Stimulated activated CD8-positive, alpha-beta memory T cell treated with anti-CD3 and anti-CD28 coated beads, Interleukin-7, amount 100 ng/mL, for 4 hours (primary cell): ENCODE results near the gene BARX1.
"Not testable (repeated sequence)": the region's sequence is repeated elsewhere in the genome, so short reads cannot be mapped to it uniquely, and the experiment has no call there.

Experiments used
- DNase-seq, 2 donors: peaks; one replicate each; pipeline ENCODE4 v3.0.0-alpha.2; 2020; ENCODE audit warnings: low read depth in 2 of 2

The BARX1 gene

DNA sequence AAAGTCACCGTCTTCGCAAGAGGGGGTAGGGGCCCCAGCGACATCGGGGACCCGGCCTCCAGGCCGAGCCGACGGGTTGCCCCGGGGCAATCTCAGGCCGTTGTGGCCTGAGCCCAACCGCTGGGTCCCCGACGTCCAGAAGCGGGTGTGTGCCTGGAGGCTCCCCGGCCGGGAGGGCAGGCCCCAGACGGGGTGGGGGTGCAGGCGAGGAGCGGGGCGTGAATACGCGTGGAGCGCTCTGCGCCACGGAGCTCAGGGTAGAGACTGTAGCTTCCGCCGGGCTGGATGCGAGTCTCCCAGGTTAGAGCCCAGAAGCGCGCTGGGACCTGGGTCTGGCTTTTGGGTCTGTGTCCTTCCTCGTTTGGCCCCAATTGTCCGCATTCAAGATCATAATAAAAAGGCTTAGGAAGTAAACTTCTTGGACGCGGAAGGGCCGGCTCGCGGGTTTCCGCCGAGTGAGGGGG is 3.5 kb downstream of the BARX1 start:
- no peak for DNase-seq

DNA sequence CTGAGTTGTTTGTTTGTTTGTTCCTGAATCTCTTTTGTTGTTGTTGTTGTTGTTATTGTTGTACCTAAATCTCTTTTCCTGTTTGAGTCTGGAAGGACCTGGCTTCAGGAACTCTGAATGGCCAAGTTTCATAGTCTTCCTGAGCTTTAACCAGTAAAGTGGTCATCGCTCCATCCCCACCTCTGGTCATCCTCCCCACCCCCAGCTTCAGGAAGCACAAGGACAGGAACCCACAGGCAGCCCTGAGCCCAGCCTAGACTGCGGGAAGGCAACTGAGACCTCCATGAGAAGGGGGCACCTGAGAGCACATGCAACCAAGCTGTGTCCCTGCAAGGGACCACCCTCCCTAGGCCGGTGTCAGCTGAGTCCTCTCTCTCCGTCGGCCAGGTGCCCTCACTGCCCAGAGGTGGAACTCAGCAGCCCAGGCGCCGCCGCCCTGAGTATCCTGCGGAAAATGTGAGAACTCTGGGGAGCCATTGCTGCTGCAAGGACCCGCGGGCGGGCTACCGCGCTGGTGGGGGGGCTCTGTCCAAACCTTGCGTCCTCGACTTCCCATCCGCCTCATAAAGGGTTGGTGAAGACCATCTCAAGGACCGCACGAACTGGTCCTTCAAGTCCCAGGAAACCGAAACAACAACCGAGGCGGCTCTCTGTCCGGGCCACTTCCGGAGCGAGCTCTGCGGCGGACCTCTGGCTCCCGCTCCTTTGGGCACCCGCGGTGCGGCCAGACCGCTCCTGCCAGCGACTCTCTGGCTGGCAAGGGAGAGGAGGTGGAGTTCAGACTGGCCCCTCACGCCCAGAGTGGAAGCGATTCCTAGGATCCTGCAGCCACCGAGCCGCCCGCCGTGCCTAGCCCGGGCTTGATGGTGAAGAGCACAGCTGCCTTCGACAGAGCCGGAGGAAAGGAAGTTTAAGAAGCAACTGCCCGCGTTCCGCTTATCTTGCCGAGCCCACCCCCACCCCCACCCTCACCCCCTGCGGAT is 4.2 kb downstream of the BARX1 start:
- DNase-seq = no peak

DNA sequence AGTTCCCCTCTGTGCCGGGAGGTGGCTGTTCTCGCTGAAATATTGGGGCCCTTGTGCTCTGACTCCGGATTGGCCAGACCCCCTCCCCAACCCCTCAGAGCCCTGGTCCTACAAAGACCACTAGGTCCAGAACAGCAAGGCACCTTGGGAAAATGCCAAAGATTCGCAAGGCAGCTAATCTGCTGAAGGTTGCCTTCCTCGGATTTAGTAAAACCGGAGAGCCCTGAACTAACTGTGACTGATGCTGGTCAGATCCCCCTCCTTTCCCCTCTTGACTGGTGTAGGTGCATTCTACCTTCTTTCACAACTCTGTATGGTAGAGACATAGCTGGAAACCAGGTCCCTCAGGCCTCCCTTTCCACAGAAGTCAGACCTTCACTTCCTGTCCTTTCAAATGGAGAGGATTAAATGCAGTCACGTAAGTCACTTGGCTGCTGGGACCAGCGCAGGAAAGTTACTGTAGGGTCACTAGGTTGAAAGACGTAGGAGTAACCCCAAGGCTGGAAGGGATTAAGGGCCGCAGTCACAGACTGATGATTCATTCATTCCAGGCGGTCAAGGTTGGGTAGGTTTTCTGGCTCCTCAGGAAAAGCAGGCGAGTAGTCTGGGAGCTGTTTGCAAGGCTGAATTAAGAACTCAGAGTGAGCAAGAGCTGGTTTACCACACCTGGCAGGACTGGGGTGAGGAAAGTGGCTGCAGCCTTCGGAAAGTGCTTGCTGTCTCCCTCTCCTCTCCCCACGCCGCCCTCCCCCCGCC is 5.3 kb downstream of the BARX1 start:
- no peak for DNase-seq

DNA sequence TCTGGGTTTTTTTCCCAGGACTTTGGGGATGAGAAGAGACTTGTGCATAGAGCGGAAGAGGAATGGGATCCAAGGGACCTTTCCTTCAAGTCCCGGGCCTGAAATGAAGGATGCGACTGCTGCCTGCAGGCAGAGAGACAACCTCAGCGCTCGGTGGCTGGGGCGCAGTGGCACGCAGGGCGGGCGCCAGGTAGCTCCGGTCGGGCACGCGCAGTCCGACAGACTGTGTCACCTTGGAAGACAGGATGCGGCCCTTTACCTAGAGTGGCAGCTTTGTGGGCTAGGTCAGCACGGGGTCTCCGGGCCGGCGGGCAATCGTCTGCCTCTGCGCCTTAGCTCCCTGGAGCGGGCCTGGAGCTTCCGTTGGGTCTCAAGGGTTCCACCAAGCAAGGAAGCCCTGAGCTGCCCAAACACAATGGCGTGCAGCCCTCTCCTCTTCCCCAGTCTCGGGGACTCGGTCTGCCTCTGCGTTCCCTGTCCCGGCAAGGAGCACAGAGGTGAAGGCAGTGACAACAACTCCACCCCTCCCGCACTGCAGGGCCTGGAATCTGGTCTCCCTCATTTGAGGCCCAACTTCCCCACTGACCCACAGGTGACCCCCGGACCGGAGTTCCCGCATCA is 6.0 kb downstream of the BARX1 start:
- DNase-seq = no peak

DNA sequence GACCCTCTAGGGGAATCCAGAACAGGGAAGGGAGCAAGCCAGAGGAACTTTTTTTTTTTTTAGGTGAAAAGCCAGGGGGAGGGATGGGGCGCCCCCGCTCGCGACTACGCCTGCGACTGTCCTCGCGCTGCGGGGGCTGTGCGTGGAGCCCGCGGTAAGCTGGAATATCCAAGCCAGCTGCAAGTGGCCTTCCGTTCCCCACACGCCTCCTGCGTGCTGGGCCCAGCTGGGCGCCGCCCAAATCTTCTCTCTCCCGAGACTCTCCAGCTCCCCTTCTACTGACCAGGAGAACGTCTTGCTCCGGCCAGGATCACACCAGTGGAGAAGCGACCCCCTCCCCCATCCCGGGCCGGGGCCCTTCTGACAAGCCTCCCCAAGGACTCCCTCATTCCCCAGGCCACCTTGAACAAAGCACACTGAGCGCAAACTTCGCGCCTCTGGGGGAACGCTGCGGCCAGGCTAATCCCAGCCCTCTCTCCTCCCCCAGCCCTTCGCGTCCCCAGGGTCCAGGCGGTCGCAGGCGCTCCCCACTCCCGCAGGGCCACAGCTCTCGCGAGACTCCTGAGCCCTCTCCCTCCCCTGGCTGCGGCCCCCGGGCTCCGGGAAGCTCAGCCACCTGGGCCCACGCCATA is 6.6 kb downstream of the BARX1 start:
- no peak for DNase-seq

DNA sequence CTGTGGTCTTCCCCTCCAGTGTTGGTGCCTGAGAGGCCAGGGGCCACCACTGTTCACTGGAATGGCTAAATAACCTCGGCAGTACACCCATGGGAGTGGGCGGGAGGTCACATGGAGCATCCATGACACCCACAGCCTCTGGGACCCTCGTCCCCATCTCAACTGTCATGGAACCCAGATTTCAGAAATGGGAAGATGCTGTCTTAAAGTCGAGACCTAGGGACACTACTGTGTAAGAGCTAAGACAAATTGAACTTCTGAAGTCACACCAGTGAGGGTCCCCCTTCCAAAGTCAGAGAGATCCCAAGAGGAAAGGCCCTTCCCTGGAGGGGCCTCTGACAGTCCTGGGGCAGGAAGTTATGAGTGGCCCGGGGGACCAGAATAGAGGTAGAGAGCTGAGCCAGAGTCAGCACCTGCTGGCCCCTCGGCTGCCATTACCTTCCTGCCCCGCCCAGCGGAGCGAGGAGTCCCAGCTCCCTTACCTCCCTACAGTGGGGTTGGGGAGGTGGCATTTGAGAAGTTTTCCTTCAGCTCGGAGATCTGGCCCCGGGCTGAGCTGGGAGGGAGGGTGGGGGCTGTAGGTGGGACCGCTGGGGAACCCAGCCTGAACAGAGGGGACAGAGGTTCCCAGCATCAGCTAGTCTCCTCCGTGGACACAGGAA is 7.6 kb downstream of the BARX1 start:
- no peak for DNase-seq

DNA sequence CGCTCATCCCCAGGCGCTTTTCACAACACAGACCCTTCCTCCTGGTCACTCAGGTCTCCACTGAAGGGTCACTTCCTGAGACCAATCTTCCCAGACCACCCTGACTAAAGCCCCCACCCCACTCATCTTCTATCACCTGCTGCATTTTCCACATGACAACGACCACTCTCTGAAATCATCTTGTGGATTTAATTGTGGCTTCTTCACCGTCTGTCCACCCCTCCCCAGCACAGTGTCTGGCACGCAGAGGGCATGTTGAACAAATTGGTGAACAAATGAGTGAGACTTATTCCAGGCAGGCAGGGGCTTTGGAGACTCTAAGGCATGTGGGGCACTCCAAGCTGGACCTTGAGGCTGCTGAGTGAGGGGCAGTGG is 8.8 kb downstream of the BARX1 start:
- DNase-seq = no peak

DNA sequence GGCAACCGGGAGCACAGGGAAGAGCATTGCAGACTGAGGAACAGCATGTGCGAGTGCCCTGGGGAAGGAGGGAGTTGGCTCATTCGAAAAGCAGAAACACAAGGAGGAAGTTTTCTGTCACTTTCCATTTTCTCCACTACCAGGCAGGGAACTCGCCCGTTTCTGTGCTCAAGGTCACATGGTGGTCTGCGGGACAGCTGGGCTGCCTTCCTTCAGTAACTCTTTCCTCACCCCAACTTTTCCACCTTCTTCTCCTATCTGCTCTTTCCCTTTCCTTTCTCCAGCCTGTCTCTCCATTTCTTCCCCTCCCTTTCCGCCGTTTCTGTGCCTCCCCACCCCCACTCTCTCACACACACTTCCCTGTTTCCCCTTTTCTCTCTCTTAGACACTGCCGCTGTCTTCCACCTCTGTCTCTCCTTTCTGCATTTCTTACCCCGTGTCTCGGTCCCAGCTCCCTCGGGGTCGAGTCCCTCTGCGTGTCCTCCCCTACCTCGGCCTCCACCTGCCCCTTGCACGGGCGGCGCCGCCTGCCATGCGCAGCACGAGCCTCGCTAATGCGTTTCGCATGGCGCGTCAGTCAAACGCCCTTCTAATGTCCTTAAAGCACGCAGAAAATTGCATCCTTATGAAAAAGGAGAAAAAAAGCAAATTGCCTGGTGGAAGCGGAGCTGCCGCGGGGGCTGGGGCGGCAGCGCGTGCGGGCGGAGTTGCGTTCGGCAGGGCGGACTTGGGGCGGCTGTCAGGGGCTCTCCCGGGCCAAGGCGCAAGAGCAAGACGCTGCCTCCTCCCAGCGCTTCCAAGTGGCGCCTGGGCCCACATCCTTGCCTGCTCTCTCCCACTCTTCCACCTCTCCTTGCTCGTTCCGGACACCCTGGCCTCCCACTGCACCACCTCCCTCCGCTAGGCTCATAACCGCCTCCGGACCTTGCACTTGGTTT is 9.5 kb downstream of the BARX1 start:
- no peak for DNase-seq

DNA sequence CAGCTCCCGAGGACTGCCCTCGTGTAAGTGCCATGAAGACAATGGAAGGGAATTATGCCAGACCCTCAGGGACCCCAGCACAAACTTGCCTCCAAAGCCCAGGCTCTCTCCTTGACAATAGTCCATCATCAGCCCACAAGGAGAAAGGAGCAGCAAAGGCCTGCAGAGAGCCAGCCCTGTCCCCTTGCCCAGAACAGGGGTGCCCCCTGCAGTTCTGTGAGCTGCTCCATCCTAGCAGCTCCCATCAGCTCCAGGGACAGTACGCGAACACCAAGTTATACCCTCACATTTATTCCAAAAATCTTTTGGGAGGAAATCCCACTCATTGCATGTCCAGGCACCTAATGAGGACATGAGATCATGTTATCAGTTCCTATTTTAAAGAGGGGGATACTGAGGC is 11.1 kb downstream of the BARX1 start:
- DNase-seq = no peak

DNA sequence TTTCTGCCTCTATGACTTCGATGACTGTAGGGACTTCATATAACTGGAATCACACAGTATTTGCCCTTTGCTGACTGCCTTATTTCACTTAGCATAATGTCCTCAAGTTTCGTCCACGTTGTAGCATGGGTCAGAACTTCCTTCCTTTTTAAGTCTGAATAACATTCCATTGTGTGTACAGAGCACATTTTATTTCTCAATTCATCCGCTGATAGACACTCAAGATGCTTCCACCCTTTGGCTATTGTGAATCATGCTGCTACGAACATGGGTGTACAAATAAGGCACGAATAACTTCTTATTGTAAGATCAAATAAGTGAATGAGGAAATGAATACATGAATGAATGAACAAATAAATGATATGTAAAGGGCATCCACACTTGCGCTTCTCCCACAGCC is 13.0 kb downstream of the BARX1 start:
- no peak for DNase-seq

DNA sequence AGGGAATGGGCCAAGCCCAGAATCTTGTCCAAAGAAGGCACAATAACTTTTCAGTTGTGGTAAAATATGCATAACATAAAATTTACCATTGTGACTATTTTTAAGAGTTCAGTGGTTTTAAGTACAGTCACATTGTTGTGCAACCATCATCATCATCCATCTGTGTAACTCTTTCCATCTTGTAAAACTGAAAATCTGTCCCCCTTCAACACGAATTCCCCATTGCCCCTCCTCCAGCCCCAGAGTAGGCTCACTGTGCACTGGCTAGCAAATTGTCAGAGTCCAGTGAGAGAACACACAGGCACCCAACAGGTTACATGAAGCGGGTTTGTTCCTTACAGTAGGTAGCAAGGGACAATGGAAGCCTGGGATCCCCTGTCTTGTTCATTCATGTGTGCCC is 13.7 kb downstream of the BARX1 start:
- DNase-seq = no peak

DNA sequence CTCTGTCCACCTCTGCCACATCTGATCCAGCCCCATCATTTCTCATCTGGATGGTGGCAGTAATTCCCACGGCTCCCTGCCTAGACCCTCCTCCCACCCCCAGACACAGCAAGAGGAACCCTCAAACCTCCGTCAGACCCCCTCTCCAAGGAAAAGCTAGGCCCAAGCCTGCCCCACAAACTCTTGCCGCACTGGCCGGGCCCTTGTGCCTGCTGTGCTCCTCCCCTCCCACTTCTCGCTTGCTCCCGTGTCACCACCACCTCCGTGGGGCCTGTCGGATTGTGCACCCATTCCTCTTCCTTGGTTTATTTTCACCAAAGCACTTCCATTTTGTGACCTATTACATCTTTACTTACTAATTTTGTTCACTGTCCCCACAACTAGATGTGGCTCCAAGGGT is 14.2 kb downstream of the BARX1 start:
- no peak for DNase-seq

DNA sequence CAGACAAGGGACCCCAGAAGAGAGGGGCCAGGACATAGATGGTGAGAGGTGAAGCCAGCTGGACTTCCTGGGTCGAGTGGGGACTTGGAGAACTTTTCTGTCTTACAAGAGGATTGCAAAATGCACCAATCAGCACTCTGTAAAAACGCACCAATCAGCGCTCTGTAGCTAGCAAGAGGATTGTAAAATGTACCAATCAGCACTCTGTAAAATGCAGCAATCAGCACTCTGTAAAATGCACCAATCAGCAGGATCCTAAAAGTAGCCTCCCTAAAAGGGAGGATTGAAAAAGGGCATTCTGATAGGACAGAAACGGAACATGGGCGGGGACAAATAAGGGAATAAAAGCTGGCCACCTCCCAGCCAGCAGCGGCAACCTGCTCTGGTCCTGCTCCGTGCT is 15.6 kb downstream of the BARX1 start:
- DNase-seq = not testable (repeated sequence)

DNA sequence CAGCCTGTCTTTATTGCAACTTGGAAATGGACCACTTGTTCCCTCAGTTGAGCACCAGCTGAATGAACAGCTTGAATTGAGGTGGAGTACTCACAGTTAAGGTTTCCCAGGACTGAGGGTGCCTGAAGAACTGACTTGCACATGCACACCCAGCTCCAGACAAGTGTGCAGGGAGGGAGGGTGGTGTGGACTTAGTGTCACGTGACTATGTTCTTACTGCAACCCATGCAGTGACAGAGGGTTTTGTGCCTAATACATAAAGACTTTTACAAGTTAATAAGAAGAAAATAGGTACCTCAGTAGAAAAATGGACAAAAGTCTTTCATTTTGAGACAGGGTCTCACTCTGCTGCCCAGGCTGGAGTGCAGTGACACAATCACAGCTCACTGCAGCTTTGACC is 18.0 kb downstream of the BARX1 start:
- no peak for DNase-seq

DNA sequence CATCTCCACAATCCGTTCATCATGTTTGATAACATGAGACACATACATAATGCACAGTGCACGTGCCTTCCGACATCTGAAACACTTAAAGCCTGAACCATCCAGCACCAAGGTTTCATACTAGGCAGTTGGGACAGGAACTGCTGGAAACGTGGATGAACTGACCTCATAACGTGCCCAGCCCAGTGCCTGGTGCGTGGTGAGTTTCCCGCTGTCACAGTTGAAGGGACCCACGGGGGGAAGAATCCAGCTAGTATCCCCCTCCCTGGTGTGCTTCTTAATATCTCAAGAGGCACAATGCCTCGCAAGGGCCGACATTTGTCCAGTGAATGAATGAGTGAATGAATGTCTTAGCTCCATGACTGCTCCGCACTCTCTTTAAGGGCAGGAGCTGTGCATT is 23.2 kb downstream of the BARX1 start:
- no peak for DNase-seq

DNA sequence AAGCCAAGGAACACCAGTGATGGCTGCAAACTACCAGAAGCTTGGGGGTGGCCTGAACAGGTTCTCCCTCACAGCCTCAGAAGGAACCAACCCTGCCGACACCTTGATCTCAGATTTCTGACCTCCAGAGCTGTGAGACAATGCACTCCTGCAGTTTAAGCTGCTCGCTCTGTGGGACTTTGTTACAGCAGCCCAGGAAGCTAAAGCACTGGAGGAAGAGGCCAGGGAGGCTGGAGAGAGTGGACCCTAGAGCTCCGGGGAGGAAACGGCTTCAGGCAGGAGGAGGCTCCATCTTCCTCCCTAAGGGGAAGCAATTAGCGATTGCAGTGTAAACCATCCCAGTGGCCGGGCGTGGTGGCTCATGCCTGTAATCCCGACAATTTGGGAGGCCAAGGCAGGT is 25.1 kb downstream of the BARX1 start:
- DNase-seq = no peak

DNA sequence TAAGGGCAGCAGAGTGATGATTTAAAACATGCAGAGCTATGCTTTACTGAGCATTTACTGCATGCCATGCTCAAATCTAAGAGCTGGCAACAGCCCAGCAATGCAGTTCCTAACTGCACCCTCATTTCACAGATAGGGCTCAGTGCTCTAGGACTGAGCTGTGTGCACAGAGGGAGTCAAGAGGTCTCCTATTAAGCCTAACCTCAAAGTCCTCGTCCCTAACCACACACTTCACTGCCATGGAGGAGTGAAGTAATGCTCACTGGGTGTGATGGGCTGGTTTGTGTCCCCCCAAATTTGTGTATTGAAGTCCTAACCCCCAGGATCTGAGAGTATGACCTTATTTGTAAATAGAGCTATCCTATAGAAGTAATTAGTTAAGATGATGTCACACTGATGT is 25.9 kb downstream of the BARX1 start:
- no peak for DNase-seq

DNA sequence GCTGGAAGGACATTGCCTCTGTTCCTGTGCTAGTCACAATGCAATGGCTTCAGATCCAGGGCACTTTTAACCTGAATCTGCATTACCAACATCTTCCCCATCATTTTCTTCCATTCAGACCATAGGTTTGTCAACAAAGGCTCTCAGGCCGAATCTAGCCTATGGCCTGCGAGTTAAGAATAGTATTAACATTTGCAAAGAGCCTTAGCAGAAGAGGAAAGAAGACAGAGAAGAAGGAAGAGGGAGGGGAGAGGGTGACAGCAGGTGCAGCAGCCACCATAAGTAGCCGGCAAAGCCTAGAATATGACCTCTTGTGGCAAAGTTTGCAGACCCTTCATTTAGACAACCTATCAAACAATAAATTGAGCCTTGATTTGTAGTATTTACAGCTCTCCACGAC is 32.6 kb downstream of the BARX1 start:
- no peak for DNase-seq

DNA sequence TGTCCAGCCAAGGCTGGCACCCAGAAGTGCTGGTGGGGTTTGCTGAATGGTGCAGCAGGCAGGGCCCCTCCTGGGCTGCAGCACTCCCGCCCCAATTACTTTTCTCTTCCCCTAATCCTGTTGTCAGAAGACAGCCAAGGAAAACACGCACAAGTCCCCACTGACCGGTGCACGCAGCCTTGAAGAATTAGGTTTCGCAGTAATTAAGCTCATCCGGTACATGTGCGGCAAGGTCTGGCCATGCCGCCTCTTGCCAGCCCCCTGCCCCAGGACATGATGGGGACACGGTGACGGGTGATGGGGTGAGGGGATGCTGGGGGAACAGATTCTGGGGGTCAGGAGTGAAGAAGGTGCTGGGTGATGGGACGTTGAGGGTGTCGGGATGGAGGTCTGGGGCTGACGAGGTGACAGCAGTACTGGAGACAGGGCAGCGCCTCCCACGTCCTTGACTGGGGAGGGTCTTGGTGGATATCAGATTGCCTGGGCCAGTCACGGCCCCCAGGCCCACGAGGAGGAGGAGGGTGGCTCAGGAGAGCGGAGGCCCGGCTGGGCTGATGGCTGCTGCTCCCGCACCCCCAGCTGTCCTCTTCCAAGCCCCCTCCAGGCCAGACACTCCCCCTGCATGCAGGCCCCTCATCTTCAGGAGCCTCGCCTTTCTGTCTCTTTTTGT is 34.9 kb downstream of the BARX1 start:
- DNase-seq = no peak

DNA sequence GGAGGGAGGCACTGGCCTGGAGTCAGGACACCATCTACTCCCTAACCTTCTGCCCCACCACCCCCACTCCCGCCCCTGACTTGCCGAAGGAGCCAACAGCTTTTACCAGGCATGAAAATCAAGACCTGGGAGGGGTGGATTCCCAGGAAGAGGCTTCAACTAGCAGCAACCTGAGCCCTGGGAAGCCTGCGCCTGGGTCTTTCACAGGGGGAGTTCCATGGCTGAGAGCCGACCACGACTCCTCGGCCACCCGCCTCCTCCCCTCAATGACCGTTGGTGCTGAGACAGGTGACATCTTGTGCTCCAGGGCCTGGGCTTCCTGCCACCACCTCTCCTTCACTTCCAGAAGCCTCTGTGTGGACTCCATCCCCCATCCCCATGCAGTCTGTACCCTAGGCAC is 37.1 kb downstream of the BARX1 start:
- DNase-seq = no peak
